HG02943 (cell line): ENCODE data around the gene PSMB9.
A peak's percentile ranks its signal among the peaks of the same experiment; 100 is the strongest.

Experiments used
- ATAC-seq: cut with Tn5 transposase; IDR thresholded peaks from one replicate; pipeline ENCODE4 v1.9.1; 2021; ENCODE audit warnings: mild to moderate bottlenecking, low read depth, moderate library complexity; ENCODE audit not compliant: unreplicated experiment

The PSMB9 gene

GRCh38 chr6:32894085-32895005 lies 40.4 kb downstream of the PSMB9 start:
- ATAC-seq, result peak; percentile 86

GRCh38 chr6:32895006-32895345 lies 41.0 kb downstream of the PSMB9 start:
- ATAC-seq, result no peak

DNA sequence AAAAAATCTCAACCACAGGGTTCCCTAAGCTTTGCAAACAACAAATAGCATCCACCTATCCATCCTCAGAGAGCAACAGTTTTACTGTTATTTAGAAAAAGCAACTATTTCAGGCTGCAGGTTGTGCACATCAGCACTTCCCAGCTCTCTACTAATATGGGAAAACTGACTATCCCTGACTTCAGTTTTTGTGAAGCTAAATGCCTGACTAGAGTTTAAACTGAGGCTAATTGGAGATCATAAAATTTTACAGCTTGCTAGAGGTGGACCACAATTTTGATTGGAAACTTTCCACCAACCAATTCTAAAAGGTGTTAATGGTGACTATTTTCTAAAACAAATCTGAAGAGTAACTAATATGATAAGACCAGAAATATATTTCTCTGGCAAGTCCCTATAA lies 50.0 kb downstream of the PSMB9 start:
- no peak for ATAC-seq

DNA sequence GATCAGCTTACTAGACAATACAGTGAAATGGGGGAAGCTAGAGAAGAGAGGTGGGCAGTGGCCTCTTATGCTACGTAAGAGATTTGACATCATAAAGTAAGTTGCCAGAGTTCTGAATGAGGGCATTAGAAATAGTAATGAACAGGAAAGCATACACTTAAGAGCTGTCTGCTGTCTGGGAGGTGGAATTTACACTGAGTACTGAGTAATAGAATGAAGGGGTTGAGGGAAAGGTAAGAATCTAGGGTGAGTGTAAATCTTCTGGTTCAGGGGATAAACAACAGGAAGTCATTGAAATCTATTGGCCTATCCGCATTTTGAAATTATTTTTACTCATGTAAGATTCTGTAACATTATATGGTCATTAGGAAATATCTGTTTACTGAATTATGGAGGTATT lies 51.1 kb downstream of the PSMB9 start:
- no peak for ATAC-seq

GRCh38 chr6:32906539-32906938 lies 52.5 kb downstream of the PSMB9 start:
- no peak for ATAC-seq

DNA sequence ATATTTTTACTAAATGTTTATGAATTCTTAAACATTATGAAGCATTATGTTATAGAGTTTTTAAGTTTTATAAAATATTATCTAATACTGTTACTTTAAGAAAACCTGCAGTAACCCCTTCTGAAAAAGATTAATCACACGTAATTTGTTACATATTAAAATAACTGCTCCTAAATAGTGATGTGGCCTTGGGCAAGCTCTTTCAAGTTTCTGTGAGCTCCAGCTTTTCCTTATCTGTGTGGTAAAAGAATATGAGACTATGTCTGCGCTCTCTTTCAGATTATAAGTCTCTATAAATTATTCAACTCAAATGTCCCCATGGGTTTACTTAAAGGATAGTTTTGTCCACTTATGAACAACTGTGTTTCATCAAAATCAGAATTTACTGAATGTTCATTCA lies 54.9 kb downstream of the PSMB9 start:
- no peak for ATAC-seq
